Measurements from ENCODE around the gene GRID1.
"Not testable (repeated sequence)": the region's sequence is repeated elsewhere in the genome, so short reads cannot be mapped to it uniquely, and the experiment has no call there.

The GRID1 gene

GRCh38 chr10:86044029-86044428, 322.6 kb downstream of the GRID1 start:
- in situ Hi-C loops (cut with MboI; ENCODE audit: low pct_unique_long_range_greater_than_20kb, low sequenced_read_pairs) = no loop called here
- no peak for DNase-seq

- in situ Hi-C loops (cut with MboI; ENCODE audit: low pct_unique_long_range_greater_than_20kb, low sequenced_read_pairs) = no loop called here
- DNase-seq = no peak
Measured at GRCh38 chr10:86043236-86043635, 323.4 kb downstream of the GRID1 start.

GRCh38 chr10:86042161-86042560, 324.4 kb downstream of the GRID1 start:
- DNase-seq = no peak
- in situ Hi-C loops (cut with MboI; ENCODE audit: low pct_unique_long_range_greater_than_20kb, low sequenced_read_pairs) = no loop called here

GRCh38 chr10:86041116-86041515, 325.5 kb downstream of the GRID1 start:
- no peak for DNase-seq
- in situ Hi-C loops (cut with MboI; ENCODE audit: low pct_unique_long_range_greater_than_20kb, low sequenced_read_pairs) = no loop called here

GRCh38 chr10:86038371-86038770, 328.2 kb downstream of the GRID1 start:
- in situ Hi-C loops (cut with MboI; ENCODE audit: low pct_unique_long_range_greater_than_20kb, low sequenced_read_pairs) = no loop called here
- DNase-seq = no peak

GRCh38 chr10:86037096-86037495, 329.5 kb downstream of the GRID1 start:
- in situ Hi-C loops (cut with MboI; ENCODE audit: low pct_unique_long_range_greater_than_20kb, low sequenced_read_pairs) = no loop called here
- DNase-seq = no peak

GRCh38 chr10:86036544-86036831, 330.1 kb downstream of the GRID1 start:
- DNase-seq = no peak
- in situ Hi-C loops (cut with MboI; ENCODE audit: low pct_unique_long_range_greater_than_20kb, low sequenced_read_pairs) = no loop called here

- no peak for DNase-seq
- in situ Hi-C loops (cut with MboI; ENCODE audit: low pct_unique_long_range_greater_than_20kb, low sequenced_read_pairs) = no loop called here
Measured at GRCh38 chr10:86035791-86036543, 330.6 kb downstream of the GRID1 start.

GRCh38 chr10:86034710-86035109, 331.9 kb downstream of the GRID1 start:
- in situ Hi-C loops (cut with MboI; ENCODE audit: low pct_unique_long_range_greater_than_20kb, low sequenced_read_pairs) = no loop called here
- no peak for DNase-seq

GRCh38 chr10:86033581-86033980, 333.0 kb downstream of the GRID1 start:
- no peak for DNase-seq
- in situ Hi-C loops (cut with MboI; ENCODE audit: low pct_unique_long_range_greater_than_20kb, low sequenced_read_pairs) = no loop called here

- in situ Hi-C loops (cut with MboI; ENCODE audit: low pct_unique_long_range_greater_than_20kb, low sequenced_read_pairs); DNase-seq: not testable (repeated sequence)
Measured at GRCh38 chr10:86032087-86032486, 334.5 kb downstream of the GRID1 start.

GRCh38 chr10:86030312-86030711, 336.3 kb downstream of the GRID1 start:
- in situ Hi-C loops (cut with MboI; ENCODE audit: low pct_unique_long_range_greater_than_20kb, low sequenced_read_pairs) = no loop called here
- no peak for DNase-seq

GRCh38 chr10:86027346-86027745, 339.2 kb downstream of the GRID1 start:
- no peak for DNase-seq
- in situ Hi-C loops (cut with MboI; ENCODE audit: low pct_unique_long_range_greater_than_20kb, low sequenced_read_pairs) = no loop called here

GRCh38 chr10:86025509-86025908, 341.1 kb downstream of the GRID1 start:
- no peak for DNase-seq
- in situ Hi-C loops (cut with MboI; ENCODE audit: low pct_unique_long_range_greater_than_20kb, low sequenced_read_pairs) = no loop called here

- in situ Hi-C loops (cut with MboI; ENCODE audit: low pct_unique_long_range_greater_than_20kb, low sequenced_read_pairs) = no loop called here
- DNase-seq = no peak
Measured at GRCh38 chr10:86024281-86025041, 342.1 kb downstream of the GRID1 start.

- no peak for DNase-seq
- in situ Hi-C loops (cut with MboI; ENCODE audit: low pct_unique_long_range_greater_than_20kb, low sequenced_read_pairs) = no loop called here
Measured at GRCh38 chr10:86023931-86024280, 342.7 kb downstream of the GRID1 start.

- DNase-seq = no peak
- in situ Hi-C loops (cut with MboI; ENCODE audit: low pct_unique_long_range_greater_than_20kb, low sequenced_read_pairs) = no loop called here
Measured at GRCh38 chr10:86023336-86023735, 343.3 kb downstream of the GRID1 start.

- DNase-seq = no peak
- in situ Hi-C loops (cut with MboI; ENCODE audit: low pct_unique_long_range_greater_than_20kb, low sequenced_read_pairs) = no loop called here
Measured at GRCh38 chr10:86022906-86023305, 343.7 kb downstream of the GRID1 start.

GRCh38 chr10:86020134-86020533, 346.5 kb downstream of the GRID1 start:
- no peak for DNase-seq
- in situ Hi-C loops (cut with MboI; ENCODE audit: low pct_unique_long_range_greater_than_20kb, low sequenced_read_pairs) = no loop called here

- no peak for DNase-seq
- in situ Hi-C loops (cut with MboI; ENCODE audit: low pct_unique_long_range_greater_than_20kb, low sequenced_read_pairs) = no loop called here
Measured at GRCh38 chr10:86019141-86019540, 347.5 kb downstream of the GRID1 start.

- DNase-seq = no peak
- in situ Hi-C loops (cut with MboI; ENCODE audit: low pct_unique_long_range_greater_than_20kb, low sequenced_read_pairs) = no loop called here
Measured at GRCh38 chr10:86018735-86019058, 347.9 kb downstream of the GRID1 start.
